Measurements from ENCODE around the gene EFCAB7.

DNA sequence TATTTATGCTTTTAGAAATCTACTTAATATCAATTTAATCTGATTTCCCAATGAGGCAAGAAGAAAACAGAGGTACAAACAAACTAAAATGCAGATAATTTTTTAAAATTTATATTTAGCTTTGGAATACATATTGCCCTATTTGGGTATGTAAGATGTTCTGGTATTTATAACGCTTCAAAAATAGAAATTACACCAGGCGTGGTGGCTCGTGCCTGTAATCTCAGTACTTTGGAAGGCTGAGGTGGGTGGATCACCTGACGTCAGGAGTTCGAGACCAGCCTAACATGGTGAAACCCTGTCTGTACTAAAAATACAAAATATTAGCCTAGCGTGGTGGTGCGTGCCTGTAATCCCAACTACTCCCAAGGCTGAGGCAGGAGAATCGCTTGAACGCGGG, 13.6 kb upstream of the EFCAB7 start:
- TF ChIP-seq TAF1 (IDR thresholded peaks at IDR 0.05; ENCODE audit: borderline replicate concordance, insufficient read depth, low read length): no peak
- no peak for TF ChIP-seq REST (IDR thresholded peaks at IDR 0.05; ENCODE audit: insufficient read depth in 1 of 2, low read depth in 2 of 2, low read length in 2 of 2)
- no peak for TF ChIP-seq SIN3A (IDR thresholded peaks at IDR 0.05; ENCODE audit: borderline replicate concordance, insufficient read depth, low read length)
- no peak for TF ChIP-seq POLR2AphosphoS5 (IDR thresholded peaks at IDR 0.05; ENCODE audit: low read depth, low read length)
- TF ChIP-seq FOXP2 (optimal IDR thresholded peaks at IDR 0.05; ENCODE audit: borderline replicate concordance, extremely low read depth, extremely low read length, insufficient read depth): no peak
